GM12872 (cell line): ENCODE results near the gene PYDC1.

Experiments
- CTCF ChIP-seq: IDR thresholded peaks from 3 replicates; pipeline ENCODE4 v1.5.1; 2011; ENCODE audit warnings: low read depth, mild to moderate bottlenecking, low read length, moderate library complexity; ENCODE audit not compliant: insufficient read depth

The PYDC1 gene

GRCh38 chr16:31217136-31217530, 198 bp upstream of the PYDC1 start:
- no peak for TF ChIP-seq CTCF

GRCh38 chr16:31215287-31216162, 1.4 kb downstream of the PYDC1 start:
- no peak for TF ChIP-seq CTCF

GRCh38 chr16:31214708-31215286, 2.1 kb downstream of the PYDC1 start:
- TF ChIP-seq CTCF, result no peak

GRCh38 chr16:31213877-31214707, 2.8 kb downstream of the PYDC1 start, which contains the start of gene TRIM72:
Gene TRIM72 (plus strand): TSS chr16:31214119. CDS start chr16:31214739, 620 bp downstream.
- no peak for TF ChIP-seq CTCF

- TF ChIP-seq CTCF, result no peak
Measured at GRCh38 chr16:31213342-31213741, 3.6 kb downstream of the PYDC1 start.

- no peak for TF ChIP-seq CTCF
Measured at GRCh38 chr16:31206776-31207175, 10.2 kb downstream of the PYDC1 start.
